ENCODE measurements around the gene OPCML. TPM values are rescaled to one million over a fixed set of nuclear protein-coding genes. Genes with fewer than 3 reads are reported as not detected.

The OPCML gene
- polyA plus RNA-seq, 3 donors: not detected

DNA sequence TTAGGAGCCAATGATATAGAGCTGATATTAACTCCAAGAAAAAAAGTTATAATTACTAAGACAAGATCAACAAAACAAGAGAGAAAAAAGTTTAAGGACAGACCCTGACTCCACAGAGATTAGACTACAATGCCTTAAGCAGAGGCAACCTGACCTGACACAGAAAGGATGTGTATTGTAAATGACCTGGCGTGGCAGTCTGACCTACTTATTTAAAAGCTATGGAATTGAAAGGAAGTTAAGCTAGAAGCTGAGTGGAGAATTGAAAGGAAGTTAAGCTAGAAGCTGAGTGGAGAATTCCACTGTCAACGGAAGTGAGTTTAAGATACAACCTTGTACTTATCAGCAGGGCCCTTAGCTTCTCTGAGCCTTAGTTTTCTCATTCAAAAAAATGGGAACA lies 885.4 kb downstream of the OPCML start:
- H3K36me3 Mint-ChIP-seq: no peaks in the 10 kb centered on the region
- Histone ChIP-seq H3K9me3 (replicated peaks in 1 of 2; ENCODE audit: control insufficient read depth in 1 of 2, insufficient read depth in 1 of 2, low read length in 2 of 2) (peaks cover 0 to 7% of the 10 kb centered on the region in 2 donors), H2AFZ (ENCODE audit: insufficient read depth, low read depth, low read length, poor library complexity, severe bottlenecking) (no peak overlapping the region), H3K4me2 (replicated peaks; ENCODE audit: extremely low read depth, low read length, poor library complexity, severe bottlenecking) (no peak overlapping the region), H3K36me3 (replicated peaks in 1 of 2; ENCODE audit: control insufficient read depth in 1 of 2, insufficient read depth in 2 of 2, low read length in 2 of 2) (no peaks in the 10 kb centered on the region), H3K27ac (ENCODE audit: low read depth in 1 of 2, low read length in 2 of 2) (no peak overlapping the region), H3K4me1 (ENCODE audit: control insufficient read depth in 1 of 2, insufficient read depth in 2 of 2, low read length in 2 of 2) (no peaks in the 10 kb centered on the region), H3K9ac (ENCODE audit: insufficient read depth, low read length, poor library complexity, severe bottlenecking) (no peak overlapping the region), H3K4me3 (replicated peaks in 1 of 3; ENCODE audit: low read depth in 2 of 3, low read length in 3 of 3) (no peak overlapping the region), H3K27me3 (ENCODE audit: control insufficient read depth in 2 of 2, insufficient read depth in 2 of 2, low read length in 2 of 2) (no peaks in the 10 kb centered on the region), H3K79me2 (ENCODE audit: insufficient read depth, low read length) (no peaks in the 10 kb centered on the region), H4K20me1 (ENCODE audit: insufficient read depth, low read length) (no peaks in the 10 kb centered on the region)
- DNase-seq: no peak
- peaks cover 0 to 9% (median 3%) of the 10 kb centered on the region in 7 donors for H3K9me3 Mint-ChIP-seq
- H3K4me1 Mint-ChIP-seq: no peaks in the 10 kb centered on the region
- no peak overlapping the region for H3K27ac Mint-ChIP-seq
- no peak overlapping the region for H3K4me3 Mint-ChIP-seq
- intact Hi-C loops (cut with micrococcal nuclease): no loop called here
- TF ChIP-seq, protein P1, sequence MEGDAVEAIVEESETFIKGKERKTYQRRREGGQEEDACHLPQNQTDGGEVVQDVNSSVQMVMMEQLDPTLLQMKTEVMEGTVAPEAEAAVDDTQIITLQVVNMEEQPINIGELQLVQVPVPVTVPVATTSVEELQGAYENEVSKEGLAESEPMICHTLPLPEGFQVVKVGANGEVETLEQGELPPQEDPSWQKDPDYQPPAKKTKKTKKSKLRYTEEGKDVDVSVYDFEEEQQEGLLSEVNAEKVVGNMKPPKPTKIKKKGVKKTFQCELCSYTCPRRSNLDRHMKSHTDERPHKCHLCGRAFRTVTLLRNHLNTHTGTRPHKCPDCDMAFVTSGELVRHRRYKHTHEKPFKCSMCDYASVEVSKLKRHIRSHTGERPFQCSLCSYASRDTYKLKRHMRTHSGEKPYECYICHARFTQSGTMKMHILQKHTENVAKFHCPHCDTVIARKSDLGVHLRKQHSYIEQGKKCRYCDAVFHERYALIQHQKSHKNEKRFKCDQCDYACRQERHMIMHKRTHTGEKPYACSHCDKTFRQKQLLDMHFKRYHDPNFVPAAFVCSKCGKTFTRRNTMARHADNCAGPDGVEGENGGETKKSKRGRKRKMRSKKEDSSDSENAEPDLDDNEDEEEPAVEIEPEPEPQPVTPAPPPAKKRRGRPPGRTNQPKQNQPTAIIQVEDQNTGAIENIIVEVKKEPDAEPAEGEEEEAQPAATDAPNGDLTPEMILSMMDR (IDR thresholded peaks at IDR 0.05): no peak
- H3K27me3 Mint-ChIP-seq (ENCODE audit: low read depth in 3 of 3): no peaks in the 10 kb centered on the region
- WGBS (ENCODE audit: insufficient coverage): no CpG with 5 or more reads among the region's 2 CpGs

DNA sequence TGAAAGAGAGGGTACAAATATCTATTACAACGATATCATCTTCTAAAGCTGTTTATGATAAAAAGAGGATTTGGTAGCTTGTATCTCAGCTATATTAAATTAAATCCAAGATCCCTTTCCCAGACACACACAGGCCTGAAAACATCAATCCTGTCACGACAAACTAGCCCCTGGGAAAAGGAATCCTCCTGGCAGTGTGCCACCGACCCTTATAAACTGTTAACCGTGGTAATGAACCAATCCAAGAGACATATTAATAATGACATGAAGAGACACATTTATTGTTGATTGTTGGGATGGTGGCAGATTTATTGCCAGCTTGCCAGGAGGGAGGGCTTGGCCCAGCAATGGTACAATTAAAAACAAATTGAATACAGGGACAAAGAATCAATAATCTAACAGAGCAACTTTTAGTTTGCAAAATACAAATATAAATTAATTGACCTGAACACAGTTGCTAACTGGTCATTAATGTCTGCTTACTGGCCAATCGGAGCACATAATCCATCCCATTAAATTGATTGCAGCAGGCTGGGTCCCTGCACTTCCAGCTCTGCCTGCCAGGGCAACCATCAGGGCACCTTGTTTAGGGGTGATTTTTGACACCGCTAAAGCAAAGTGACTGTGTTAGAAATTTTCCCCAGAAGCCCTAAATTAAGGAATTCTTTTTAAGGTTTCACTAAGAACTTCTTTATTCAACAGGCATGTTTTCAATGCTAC lies 887.6 kb downstream of the OPCML start:
- WGBS (ENCODE audit: insufficient coverage): 86% methylated on average over 1 of the region's 6 CpGs
- no peaks in the 10 kb centered on the region for H3K79me2 ChIP-seq (ENCODE audit: insufficient read depth, low read length)
- H3K9ac ChIP-seq (ENCODE audit: insufficient read depth, low read length, poor library complexity, severe bottlenecking): no peak overlapping the region
- H3K4me2 ChIP-seq (replicated peaks; ENCODE audit: extremely low read depth, low read length, poor library complexity, severe bottlenecking): no peak overlapping the region
- no peak for DNase-seq
- H4K20me1 ChIP-seq (ENCODE audit: insufficient read depth, low read length): no peaks in the 10 kb centered on the region
- Mint-ChIP-seq H3K27ac (no peak overlapping the region), H3K36me3 (no peaks in the 10 kb centered on the region), H3K4me3 (no peak overlapping the region), H3K4me1 (no peaks in the 10 kb centered on the region), H3K27me3 (ENCODE audit: low read depth in 3 of 3) (no peaks in the 10 kb centered on the region), H3K9me3 (peaks cover 0 to 7% (median 3%) of the 10 kb centered on the region in 7 donors)
- TF ChIP-seq, protein P1 (IDR thresholded peaks at IDR 0.05): no peak
- no peaks in the 10 kb centered on the region for H3K27me3 ChIP-seq (ENCODE audit: control insufficient read depth in 2 of 2, insufficient read depth in 2 of 2, low read length in 2 of 2)
- H3K27ac ChIP-seq (ENCODE audit: low read depth in 1 of 2, low read length in 2 of 2): no peak overlapping the region
- intact Hi-C loops (cut with micrococcal nuclease): no loop called here
- H2AFZ ChIP-seq (ENCODE audit: insufficient read depth, low read depth, low read length, poor library complexity, severe bottlenecking): no peak overlapping the region
- H3K4me1 ChIP-seq (ENCODE audit: control insufficient read depth in 1 of 2, insufficient read depth in 2 of 2, low read length in 2 of 2): no peaks in the 10 kb centered on the region
- H3K4me3 ChIP-seq (replicated peaks in 1 of 3; ENCODE audit: low read depth in 2 of 3, low read length in 3 of 3): no peak overlapping the region
- H3K36me3 ChIP-seq (replicated peaks in 1 of 2; ENCODE audit: control insufficient read depth in 1 of 2, insufficient read depth in 2 of 2, low read length in 2 of 2): no peaks in the 10 kb centered on the region
- H3K9me3 ChIP-seq (replicated peaks in 1 of 2; ENCODE audit: control insufficient read depth in 1 of 2, insufficient read depth in 1 of 2, low read length in 2 of 2): peaks cover 0 to 7% of the 10 kb centered on the region in 2 donors
